HG03354 (cell line): ENCODE measurements around the gene CAPS.

Experiments
- ATAC-seq: cut with Tn5 transposase; IDR thresholded peaks from one replicate; pipeline ENCODE4 v1.9.1; 2021; ENCODE audit warnings: mild to moderate bottlenecking; ENCODE audit not compliant: unreplicated experiment, poor library complexity, severe bottlenecking

CAPS gene

DNA sequence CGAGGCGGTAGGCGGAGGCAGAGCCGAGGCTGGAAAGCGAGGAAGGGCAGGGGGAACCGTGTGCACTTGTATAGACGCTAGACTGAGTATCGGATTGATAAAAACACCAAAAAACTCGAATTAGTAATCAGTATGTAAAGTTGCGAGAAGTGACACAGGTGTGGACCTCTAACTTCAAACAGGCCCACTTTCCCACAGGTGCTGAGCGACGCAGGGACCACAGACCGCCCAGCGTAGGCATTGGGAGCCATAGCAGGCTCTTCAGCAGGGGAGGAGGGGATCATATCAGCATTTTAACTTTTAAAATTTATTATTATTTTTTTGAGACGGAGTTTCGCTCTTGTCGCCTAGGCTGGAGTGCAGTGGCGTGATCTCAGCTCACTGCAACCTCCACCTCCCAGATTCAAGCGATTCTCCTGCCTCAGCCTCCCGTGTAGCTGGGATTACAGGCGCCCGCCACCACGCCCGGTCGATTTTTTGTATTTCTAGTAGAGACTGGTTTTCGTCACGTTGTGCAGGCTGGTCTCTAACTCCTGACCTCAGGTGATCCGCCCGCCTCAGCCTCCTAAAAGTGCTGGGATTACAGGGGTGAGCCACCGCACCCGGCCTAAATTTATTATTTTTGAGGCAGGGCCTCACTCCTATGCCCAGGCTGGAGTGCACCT, 8.8 kb upstream of the CAPS start:
- ATAC-seq: no peak

DNA sequence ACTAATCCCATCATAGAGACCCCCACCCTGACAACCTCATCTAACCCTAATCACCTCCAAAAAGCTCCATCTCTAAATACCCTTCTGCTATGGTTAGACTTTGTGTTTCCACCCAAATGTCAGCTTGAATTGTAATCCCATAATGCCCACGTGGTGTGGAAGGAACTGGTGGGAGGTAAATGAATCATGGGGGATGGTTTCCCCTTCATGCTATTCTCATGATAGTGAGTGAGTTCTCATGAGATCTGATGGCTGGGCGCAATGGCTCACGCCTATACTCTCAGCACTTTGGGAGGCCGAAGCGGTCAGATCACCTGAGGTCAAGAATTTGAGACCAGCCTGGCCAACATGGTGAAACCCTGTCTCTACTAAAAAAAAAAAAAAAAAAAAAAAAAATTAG, 6.8 kb upstream of the CAPS start:
- no peak for ATAC-seq

DNA sequence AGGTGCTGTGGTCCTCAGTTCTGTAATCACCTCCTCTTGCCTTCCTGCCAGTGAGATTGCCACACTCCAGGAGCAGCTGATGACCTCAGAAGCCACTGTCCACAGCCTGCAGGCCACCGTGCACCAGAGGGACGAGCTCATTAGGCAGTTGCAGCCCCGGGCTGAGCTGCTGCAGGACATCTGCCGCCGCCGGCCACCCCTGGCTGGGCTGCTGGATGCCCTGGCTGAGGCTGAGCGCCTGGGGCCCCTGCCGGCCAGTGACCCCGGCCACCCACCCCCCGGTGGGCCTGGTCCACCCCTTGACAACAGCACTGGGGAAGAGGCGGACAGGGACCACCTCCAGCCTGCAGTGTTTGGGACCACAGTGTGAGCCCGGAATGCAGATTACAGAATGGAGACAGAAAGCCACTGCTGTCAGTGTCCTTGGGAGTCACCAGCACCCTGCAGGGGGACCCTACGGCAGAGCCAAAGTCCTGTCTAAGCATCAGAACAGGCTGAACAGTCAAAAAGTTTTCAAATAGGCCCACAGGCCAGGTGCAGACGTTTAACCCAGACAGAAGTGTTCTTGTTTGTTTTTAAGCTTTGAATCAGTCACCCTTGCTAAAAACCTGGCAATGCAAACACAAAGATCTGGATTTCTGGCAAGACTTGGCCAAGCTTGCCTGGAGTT, 5.1 kb upstream of the CAPS start:
- no peak for ATAC-seq

GRCh38 chr19:5910638-5910907, 3.5 kb upstream of the CAPS start:
- ATAC-seq: no peak

GRCh38 chr19:5911366-5911765, 2.7 kb upstream of the CAPS start:
- ATAC-seq: no peak

GRCh38 chr19:5914358-5914774, 312 bp downstream of the CAPS start:
- ATAC-seq: no peak

DNA sequence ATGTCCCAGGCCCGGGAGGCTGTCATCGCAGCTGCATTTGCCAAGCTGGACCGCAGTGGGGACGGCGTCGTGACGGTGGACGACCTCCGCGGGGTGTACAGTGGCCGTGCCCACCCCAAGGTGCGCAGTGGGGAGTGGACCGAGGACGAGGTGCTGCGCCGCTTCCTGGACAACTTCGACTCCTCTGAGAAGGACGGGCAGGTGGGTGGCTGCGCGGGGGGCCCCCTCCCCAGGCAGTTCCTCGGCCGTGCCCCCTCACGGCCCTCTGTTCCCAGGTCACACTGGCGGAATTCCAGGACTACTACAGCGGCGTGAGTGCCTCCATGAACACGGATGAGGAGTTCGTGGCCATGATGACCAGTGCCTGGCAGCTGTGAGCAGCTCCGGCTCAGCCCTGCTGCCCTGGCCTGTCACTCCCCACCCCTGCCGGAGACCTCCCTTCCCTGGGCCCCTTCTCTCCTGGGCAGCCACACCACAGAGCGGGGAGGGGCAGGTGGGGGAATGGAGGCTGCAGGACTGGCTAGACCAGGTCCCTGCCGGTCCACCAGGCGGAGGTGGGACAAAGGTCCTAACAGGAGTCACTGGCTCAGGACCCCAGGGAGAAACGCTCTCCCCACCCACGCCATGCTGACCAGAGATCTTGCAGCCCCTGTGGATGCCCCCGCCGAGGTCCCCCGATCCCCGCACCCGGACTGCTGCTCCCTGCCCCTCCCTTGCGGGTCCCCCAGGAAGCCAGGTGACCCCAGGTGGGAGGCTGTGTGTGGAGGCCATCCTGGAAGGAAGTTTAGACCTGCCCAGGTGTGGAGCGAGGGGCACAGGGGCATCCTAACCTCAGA, 1.1 kb downstream of the CAPS start:
- ATAC-seq: no peak

DNA sequence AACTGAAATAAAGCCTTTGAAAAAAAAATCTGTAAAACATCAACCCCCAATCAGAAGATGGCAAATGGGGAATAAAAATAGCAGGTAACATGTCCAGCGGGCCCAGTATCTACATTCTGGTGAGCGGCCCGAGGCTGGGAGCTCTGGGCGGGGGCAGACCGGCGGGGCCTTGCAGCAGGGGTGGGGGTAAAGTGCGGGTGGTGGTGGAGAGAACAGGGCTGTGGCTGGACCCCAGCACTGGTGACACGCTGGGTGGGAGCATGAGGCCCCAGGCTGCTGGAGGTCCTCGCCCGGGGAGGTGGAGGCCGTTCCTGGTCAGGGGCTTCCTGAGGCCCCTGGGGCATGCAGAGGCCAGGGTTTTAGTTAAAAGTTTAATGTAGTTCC, 1.7 kb downstream of the CAPS start:
- ATAC-seq: no peak

DNA sequence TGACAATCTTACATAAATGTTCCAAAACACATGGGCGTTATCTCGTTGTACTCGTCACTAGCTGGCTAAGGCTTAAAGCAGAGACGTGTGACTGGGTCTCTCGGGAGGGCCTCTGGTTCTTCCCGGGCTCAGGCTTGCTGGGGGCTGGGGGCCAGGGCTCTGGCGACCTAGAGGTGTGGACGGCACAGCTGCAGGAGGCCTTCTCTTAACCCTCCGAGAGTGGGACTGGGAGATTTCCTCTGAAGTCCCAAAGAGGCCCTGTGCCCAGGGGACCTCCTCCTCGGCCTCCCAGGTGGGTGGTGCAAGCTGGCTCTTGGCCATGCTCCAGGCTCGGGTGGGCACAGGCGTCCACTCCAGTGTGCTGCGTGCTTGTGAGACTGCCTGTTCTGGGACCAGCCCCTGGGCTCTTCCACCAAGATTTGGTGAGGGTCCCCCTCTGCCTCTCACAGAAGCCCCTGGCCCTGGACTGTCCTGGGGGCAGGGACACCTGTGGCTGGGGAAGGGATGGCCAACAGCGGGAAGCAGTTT, 2.2 kb downstream of the CAPS start:
- no peak for ATAC-seq

DNA sequence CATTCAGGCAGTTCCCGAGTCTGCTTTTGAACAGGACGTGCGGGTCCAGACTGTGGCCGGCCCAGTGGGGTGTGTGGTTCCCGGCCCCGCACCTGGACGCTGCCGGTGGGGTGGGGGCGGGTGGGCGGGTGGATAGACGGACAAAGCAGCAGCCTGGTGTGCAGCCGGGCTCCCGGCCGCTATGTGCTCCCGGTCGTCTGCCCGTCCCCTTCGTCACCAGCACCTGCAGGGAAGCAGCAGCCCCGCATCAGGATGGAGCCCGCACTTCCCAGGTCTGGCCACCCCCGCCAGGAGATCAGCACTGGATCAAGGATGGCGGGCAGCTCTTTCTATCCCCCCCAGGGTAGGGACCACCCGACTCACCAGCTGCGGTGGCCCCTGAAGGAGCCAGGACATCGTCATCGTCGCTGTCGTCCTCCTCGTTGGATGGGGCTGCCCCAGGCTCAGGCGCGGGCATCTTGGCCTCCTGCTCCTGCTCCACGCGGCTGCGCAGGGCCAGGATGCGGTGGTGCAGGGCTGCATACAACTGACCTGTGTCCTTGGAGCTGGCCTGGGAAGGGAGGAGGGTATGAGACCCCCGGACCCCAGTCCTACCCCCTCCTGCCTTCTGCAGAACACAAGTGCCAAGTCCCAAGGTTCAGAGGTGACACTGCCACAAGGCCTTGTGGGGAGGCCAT, 3.5 kb downstream of the CAPS start:
- no peak for ATAC-seq

- no peak for ATAC-seq
Measured at GRCh38 chr19:5918463-5919079, 4.5 kb downstream of the CAPS start.

DNA sequence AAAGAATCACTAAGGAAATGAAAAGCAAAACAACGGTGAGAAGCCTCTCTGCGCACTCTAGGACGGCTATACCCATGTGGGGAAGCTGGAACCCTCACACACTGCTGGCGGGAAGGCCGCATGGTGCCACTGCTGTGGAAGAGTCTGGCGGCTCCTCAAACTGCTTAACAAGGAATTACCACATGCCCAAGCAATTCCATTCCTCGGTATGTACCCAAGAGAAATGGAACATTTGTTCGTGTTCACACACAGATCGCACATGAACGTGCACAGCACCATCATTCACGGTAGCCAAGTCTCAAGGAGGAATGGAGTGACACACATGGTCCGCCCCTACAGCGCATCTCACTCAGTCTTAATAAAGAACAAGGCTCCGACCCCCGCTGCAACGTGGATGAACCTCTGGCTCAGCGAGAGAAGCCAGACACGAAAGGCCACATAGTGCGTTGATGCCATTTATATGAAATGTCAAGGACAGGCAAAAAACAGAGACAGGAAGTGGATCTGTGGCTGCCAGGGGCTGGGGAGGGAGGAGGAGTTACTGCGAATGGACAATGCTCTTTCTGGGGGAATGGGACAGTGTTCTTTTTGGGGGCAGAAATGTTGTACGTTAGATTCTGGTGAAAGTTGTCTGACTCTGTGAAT, 7.6 kb downstream of the CAPS start:
- no peak for ATAC-seq

GRCh38 chr19:5922161-5922545, 8.1 kb downstream of the CAPS start:
- ATAC-seq: no peak

DNA sequence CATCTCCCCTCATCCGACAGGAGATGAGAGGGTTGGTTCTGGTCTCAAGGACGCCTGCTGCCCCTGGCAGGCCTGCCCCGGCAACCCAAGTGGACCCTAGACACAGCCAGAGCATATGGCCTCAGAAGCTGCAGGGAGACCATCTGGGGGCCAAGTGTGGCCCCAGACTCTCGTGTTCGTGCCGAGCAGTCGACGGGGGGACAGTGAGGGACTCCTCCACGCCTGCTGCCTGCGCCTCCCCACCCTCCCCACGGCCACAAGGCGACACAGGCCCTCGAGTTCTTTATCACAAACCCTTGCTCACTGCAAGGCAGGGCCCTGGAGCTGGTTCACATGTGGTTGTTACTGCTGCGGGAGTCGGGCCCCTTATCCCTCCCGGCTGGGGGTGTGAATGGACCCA, 9.3 kb downstream of the CAPS start:
- ATAC-seq: no peak

DNA sequence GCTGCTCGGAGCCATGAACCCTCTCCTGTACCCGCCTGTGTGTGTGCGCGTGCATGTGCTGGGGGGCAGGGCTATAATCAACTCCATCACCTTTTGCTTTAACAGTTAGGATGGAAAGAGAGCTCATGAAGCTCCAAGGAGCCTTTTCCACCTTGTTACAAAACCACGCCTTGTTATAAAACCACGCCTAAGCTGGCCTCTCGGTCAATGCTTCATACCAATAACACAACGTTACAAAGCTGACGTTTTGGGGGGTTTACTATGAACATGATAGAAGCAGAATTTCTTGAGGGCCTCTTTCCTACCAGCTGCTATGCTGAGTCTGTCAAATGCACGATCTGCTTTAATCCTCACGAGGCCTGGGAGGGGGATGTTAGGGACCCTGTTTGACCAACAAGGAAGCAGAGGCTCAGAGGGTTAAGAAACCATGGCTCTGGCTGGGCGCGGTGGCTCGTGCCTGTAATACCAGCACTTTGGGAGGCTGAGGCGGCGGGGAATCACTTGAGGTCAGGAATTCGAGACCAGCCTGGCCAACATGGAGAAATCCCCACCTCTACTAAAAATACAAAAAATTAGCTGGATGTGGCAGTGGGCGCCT, 11.9 kb downstream of the CAPS start:
- no peak for ATAC-seq

- no peak for ATAC-seq
Measured at GRCh38 chr19:5926641-5927440, 12.8 kb downstream of the CAPS start.

DNA sequence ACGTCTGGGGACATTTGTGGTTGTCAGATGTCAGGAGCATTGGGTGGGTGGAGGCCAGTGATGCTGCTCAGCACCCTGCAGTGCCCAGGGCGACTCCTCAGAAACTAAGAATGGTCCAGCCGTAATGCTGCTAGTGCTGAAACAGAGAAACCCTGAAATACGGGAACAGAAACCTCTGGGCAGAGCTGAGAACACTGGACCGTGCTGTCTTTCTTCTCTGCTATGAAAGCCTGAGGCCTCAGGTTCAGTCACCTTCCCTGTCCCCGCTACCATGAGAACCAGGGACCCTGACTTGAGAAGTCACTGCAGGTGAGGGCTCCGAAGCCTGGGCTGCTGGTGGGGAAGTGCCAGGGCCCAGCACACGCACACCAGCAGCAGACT, 13.4 kb downstream of the CAPS start:
- no peak for ATAC-seq

GRCh38 chr19:5929179-5929578, 15.1 kb downstream of the CAPS start:
- ATAC-seq: no peak
